Chondrocyte (in vitro differentiated cells): ENCODE results near the gene ARHGAP22. TPM values are rescaled to one million over a fixed set of nuclear protein-coding genes. Genes with fewer than 3 reads are reported as not detected.

Experiments used
- DNase-seq: peaks from one replicate; pipeline ENCODE4 v3.0.0; 2021; ENCODE audit warnings: mixed read lengths, low spot score
- H3K27ac Mint-ChIP-seq: one replicate; pipeline ENCODE4 v1.8.0; 2021; ENCODE audit warnings: mild to moderate bottlenecking, moderate library complexity, mixed read lengths; ENCODE audit not compliant: unreplicated experiment
- H3K27me3 Mint-ChIP-seq: 2 replicates; pipeline ENCODE4 v1.8.0; 2021; ENCODE audit warnings: low read depth, mixed read lengths
- H3K36me3 Mint-ChIP-seq: 2 replicates; pipeline ENCODE4 v1.8.0; 2021; ENCODE audit warnings: low read depth, mixed read lengths
- H3K4me1 Mint-ChIP-seq: 2 replicates; pipeline ENCODE4 v1.8.0; 2021; ENCODE audit warnings: low read depth, mild to moderate bottlenecking, mixed read lengths
- H3K4me3 Mint-ChIP-seq: one replicate; pipeline ENCODE4 v1.8.0; 2021; ENCODE audit warnings: mild to moderate bottlenecking, moderate library complexity, mixed read lengths; ENCODE audit not compliant: unreplicated experiment
- H3K9me3 Mint-ChIP-seq: 2 replicates; pipeline ENCODE4 v1.8.0; 2021; ENCODE audit warnings: low read depth, mixed read lengths
- total RNA-seq: library from RNA; stranded (reverse); gene quantifications from 3 replicates; pipeline ENCODE4 v1.2.1, GENCODE V29; 2021
- TF ChIP-seq, protein P1 (sequence below): fragments of 200-600 bp; sonication (generic); IDR thresholded peaks from 2 replicates; pipeline ENCODE4 v1.5.0; 2021; ENCODE audit warnings: antibody characterized with exemption, mild to moderate bottlenecking, moderate library complexity

Gene ARHGAP22
- total RNA-seq, 1 donor from 2014 or later: 8.8 TPM

DNA sequence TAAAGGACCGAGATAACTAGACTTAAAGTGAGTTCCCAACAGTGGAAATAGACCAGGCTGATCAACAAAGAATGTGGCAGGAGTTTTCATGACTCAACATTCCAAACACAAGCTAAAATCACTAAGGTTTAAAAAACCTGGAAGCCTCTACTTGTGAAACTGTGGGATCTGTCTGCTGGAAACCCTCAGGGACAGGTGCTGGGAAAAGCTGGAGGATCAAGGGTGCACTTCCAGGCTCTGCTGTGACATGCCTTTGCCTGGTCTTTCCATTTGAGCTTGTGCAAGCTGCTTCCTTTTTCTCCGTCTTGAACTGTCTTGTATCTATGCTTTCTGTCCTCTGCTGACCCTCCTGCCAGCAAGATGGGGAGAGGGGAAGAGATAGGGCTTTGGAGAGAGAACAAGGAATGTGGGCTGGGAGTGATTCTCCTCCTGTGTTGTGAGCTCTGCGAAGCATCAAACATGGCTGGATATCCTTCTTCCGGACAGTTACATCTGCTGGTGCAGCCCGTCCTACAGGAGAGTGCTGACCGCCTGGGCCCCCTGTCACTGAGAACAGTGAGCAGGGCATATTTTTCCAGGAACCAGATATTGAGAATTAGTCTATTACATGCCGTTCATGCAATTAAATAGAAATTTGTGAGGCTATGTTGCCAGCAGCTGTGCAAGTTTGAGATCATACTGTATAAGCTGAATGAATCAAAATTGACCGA is 25.5 kb downstream of the ARHGAP22 start:
- peaks cover 6% of the 10 kb centered on the region for H3K36me3 Mint-ChIP-seq
- no peak overlapping the region for H3K4me3 Mint-ChIP-seq
- peaks cover 22% of the 10 kb centered on the region for H3K4me1 Mint-ChIP-seq
- H3K27ac Mint-ChIP-seq: no peak overlapping the region
- no peak for DNase-seq
- no peaks in the 10 kb centered on the region for H3K27me3 Mint-ChIP-seq
- TF ChIP-seq, protein P1, sequence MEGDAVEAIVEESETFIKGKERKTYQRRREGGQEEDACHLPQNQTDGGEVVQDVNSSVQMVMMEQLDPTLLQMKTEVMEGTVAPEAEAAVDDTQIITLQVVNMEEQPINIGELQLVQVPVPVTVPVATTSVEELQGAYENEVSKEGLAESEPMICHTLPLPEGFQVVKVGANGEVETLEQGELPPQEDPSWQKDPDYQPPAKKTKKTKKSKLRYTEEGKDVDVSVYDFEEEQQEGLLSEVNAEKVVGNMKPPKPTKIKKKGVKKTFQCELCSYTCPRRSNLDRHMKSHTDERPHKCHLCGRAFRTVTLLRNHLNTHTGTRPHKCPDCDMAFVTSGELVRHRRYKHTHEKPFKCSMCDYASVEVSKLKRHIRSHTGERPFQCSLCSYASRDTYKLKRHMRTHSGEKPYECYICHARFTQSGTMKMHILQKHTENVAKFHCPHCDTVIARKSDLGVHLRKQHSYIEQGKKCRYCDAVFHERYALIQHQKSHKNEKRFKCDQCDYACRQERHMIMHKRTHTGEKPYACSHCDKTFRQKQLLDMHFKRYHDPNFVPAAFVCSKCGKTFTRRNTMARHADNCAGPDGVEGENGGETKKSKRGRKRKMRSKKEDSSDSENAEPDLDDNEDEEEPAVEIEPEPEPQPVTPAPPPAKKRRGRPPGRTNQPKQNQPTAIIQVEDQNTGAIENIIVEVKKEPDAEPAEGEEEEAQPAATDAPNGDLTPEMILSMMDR: no peak
- no peaks in the 10 kb centered on the region for H3K9me3 Mint-ChIP-seq

DNA sequence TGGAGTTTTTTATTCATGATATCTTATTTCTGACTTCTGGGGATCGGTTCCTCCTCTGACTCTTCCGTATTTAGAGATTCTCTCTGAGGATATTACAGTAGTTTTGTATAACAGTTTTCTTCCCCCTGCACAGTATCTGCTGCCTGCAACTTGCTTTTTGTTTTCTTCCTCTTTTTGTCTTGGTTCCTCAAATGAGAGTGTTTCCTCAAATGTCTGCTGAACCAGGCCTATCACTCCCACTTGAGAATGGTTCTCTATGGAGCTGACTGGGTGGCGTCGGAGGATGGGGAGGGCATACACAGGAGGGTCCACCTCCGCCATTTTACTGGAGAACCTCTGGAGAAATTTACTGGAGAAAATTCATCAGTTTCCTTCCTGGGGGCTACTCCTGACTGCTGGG is 27.7 kb downstream of the ARHGAP22 start:
- TF ChIP-seq, protein P1: no peak
- Mint-ChIP-seq H3K4me3 (no peak overlapping the region), H3K27me3 (no peaks in the 10 kb centered on the region), H3K27ac (no peak overlapping the region), H3K36me3 (no peaks in the 10 kb centered on the region), H3K9me3 (no peaks in the 10 kb centered on the region), H3K4me1 (peaks cover 22% of the 10 kb centered on the region)
- DNase-seq: no peak

DNA sequence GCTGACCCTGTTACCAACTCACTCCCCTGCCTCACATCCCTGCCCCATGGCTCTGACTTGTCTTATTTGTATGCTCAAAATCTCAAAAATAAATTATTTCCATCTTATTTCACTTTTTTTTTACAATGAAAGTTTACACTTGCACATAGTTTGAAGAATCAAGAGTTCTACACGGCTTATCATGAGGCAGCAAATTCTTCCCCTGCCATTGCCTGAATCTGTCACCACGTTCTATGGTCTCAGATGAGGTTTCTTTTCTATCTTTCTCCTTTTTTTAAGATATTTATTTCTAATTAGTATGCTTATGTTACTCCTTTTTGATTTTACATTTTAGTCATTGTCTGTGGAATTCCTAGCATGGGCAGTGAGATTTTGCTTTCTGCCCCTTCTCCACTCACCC is 28.4 kb downstream of the ARHGAP22 start:
- H3K27ac Mint-ChIP-seq: no peak overlapping the region
- no peaks in the 10 kb centered on the region for H3K9me3 Mint-ChIP-seq
- peaks cover 22% of the 10 kb centered on the region for H3K4me1 Mint-ChIP-seq
- no peak for DNase-seq
- no peak overlapping the region for H3K4me3 Mint-ChIP-seq
- no peaks in the 10 kb centered on the region for H3K36me3 Mint-ChIP-seq
- no peaks in the 10 kb centered on the region for H3K27me3 Mint-ChIP-seq
- TF ChIP-seq, protein P1: no peak

DNA sequence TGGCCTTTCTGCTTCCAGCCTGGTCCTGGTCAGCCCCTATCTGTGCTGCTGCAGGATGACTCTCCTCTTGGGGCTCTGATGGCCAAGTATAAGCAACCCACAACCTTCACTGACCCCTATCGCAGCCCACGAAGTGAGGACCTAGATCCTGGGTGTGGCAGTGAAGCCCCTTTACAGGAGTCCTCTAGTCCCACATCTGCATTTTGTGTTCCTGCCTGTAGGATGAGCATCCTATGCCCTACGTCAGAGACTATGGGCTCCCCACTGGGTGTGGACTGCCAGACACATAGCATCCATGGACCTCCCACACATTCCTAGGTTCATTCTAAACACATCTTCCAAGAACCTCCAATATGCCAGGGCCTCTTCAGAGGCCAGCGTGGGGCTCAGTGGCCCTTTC is 29.0 kb downstream of the ARHGAP22 start:
- no peak overlapping the region for H3K27ac Mint-ChIP-seq
- DNase-seq: no peak
- H3K4me3 Mint-ChIP-seq: no peak overlapping the region
- H3K27me3 Mint-ChIP-seq: no peaks in the 10 kb centered on the region
- peaks cover 22% of the 10 kb centered on the region for H3K4me1 Mint-ChIP-seq
- H3K9me3 Mint-ChIP-seq: no peaks in the 10 kb centered on the region
- TF ChIP-seq, protein P1: no peak
- no peaks in the 10 kb centered on the region for H3K36me3 Mint-ChIP-seq

DNA sequence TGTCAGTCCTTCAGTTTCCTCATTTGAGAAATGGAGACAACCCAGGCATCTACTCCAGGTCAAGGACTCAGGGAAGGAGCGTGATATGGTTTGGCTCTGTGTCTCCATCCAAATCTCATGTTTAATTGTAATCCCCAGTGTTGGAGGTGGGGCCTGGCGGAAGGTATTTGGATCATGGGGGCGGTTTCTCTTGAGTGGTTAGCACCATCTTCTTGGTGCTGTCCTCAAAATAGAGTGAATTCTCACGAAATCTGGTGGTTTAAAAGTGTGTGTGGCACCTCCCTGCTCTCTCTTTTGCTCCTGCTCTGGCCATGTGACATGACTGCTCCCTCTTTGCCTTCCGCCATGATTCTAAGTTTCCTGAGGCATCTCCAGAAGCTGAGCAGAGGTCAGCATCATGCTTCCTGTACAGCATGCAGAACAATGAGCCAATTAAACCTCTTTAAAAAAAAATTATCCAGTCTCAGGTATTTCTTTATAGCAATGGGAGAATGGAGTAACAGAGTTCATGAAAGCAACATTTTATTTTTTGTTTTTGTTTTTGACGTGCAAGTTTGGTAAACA is 30.0 kb downstream of the ARHGAP22 start:
- H3K9me3 Mint-ChIP-seq: no peaks in the 10 kb centered on the region
- DNase-seq: no peak
- no peak overlapping the region for H3K27ac Mint-ChIP-seq
- no peaks in the 10 kb centered on the region for H3K36me3 Mint-ChIP-seq
- H3K27me3 Mint-ChIP-seq: no peaks in the 10 kb centered on the region
- H3K4me3 Mint-ChIP-seq: no peak overlapping the region
- H3K4me1 Mint-ChIP-seq: peaks cover 22% of the 10 kb centered on the region
- TF ChIP-seq, protein P1: no peak
